GOT3 (cell line): ENCODE results near the gene TSPYL1.

Source experiments
- DNase-seq: peaks from one replicate; lab custom pipeline; 2025; ENCODE audit warnings: mixed read lengths; lab: John Stamatoyannopoulos, UW

The TSPYL1 gene

GRCh38 chr6:116258520-116258919, 21.2 kb downstream of the TSPYL1 start:
- DNase-seq = no peak

DNA sequence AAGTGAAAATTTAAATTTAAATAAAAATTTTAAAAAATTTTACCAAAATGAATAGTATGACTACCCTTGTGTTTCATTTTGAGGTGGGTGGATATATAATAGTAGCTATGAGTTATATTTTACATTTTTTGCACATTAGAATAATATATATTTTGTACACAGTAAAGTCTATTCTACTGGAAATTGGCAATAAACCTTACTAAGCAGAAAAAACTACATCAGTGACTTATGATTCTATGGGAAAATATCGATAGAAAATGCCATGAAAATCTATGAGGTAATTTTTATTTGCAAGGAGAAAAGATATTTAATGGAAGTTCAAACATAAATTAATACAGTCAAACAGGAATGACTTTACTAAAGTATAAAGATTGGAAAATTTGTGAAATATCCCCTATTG, 23.0 kb downstream of the TSPYL1 start:
- no peak for DNase-seq

GRCh38 chr6:116255246-116255800, 24.4 kb downstream of the TSPYL1 start:
- no peak for DNase-seq

GRCh38 chr6:116254297-116255056, 25.3 kb downstream of the TSPYL1 start:
- no peak for DNase-seq

GRCh38 chr6:116253505-116254296, 26.0 kb downstream of the TSPYL1 start, which contains the start of gene TSPYL4:
TSS of gene TSPYL4 (minus strand) at chr6:116254075. CDS start at chr6:116254008, 67 bp downstream.
- DNase-seq = peak; percentile 44

DNA sequence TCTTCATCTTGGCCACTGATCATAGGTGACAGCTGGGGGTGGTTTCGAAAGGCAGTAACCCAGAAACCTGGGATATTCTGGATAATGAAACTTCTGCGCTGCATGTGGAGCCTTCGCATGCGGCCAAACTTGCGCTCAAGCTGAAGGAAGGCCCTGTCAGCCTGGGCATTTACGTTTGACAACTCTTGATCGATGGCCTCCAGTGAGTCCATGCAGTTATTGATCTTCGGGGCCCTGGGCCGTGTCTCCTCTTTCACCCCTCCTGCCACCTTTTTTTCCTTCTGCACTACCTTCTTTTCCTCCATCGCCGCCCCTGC, 26.6 kb downstream of the TSPYL1 start:
- no peak for DNase-seq

GRCh38 chr6:116251568-116252384, 28.0 kb downstream of the TSPYL1 start:
- DNase-seq = no peak

DNA sequence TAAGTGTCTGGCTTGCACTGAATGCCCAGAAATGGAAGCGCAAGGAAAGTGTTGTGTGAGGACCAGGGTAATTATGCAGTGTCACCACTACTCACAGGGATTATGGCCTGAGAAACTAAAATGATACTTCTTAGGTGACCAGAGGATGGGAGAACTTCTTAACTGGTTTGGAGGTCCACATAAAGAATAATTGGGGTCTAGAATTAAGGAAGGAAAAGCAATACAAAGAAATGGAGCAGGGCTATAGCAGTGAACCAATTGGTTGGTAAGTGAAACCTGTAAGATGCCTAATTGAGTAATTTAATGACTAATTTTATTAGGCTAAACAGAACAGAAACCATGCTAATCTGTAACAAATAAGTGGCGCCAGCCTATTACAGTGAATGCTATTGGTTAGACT, 31.2 kb downstream of the TSPYL1 start:
- DNase-seq = no peak

- DNase-seq = no peak
These were observed 32.4 kb downstream of the TSPYL1 start for GRCh38 chr6:116247285-116247684.

- no peak for DNase-seq
These were observed 33.6 kb downstream of the TSPYL1 start for GRCh38 chr6:116246089-116246488.

DNA sequence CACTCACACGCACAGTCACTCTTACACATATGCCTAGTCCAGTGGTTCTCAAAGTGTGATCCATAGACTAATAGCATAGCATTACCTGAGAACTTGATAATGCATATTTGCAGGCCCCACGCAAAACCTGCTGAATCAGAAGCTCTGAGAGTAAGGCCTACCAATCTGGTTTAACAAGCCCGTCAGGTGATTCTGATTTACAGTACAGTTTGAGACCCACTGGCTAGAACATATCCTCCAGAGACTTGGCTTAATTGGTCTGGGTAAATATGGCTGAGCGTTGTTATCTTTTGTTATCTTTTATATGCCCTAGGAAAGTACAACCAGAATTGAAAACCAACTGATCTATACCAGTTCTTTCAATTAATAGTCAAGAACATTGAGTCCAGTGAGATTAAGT, 35.4 kb downstream of the TSPYL1 start:
- no peak for DNase-seq

GRCh38 chr6:116239856-116240255, 39.9 kb downstream of the TSPYL1 start:
- DNase-seq = no peak

DNA sequence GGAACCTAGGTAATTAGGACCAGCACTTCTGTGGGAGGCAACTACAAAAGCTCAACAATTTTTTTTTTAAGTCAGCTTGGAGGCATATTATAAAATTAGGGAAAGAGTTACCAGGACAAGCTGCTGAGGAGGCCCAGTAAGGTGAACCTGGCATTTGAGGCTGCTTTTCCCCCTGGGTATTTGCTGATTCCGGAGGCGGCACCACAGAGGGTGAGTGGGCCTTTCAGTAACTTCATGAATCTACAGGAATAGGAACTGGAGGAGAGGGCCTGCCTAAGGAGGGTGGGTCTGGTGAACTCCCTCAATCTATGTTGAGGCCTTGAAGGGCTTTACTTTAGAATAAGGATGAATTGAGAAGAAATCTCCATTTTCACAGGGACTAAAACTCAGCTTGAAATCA, 40.5 kb downstream of the TSPYL1 start:
- no peak for DNase-seq

- no peak for DNase-seq
These were observed 41.6 kb downstream of the TSPYL1 start for GRCh38 chr6:116238083-116238482.

DNA sequence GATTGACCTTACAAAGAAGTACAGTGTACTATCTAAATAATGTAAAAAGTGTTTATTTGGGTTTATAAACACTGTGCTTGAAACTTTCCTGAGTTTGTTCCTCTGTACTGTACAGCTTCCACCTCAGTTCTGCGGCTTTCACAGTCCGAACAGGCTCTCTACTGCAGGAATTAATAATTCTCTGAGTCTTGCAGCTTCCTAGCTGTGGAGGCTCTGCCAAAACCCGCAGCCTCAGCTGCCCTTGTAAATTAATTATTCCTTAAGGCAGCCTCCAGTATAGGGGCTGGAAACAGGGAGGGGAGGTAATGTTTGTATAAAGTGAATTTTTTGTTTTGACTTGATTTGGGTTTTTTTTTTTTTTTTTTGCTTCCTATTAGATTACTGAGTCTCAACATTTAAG, 45.0 kb downstream of the TSPYL1 start:
- DNase-seq = no peak

- DNase-seq = no peak
These were observed 50.3 kb downstream of the TSPYL1 start for GRCh38 chr6:116229287-116229913.
